ENCODE results near the gene SACM1L. TPM values are rescaled to one million over a fixed set of nuclear protein-coding genes. Genes with fewer than 3 reads are reported as not detected.

The SACM1L gene
- total and polyA plus RNA-seq, 2 of the 13 experiments (the other 11 are each of a cell fraction or from before 2014, with no cell fraction given): 15.1 to 27.8 TPM

DNA sequence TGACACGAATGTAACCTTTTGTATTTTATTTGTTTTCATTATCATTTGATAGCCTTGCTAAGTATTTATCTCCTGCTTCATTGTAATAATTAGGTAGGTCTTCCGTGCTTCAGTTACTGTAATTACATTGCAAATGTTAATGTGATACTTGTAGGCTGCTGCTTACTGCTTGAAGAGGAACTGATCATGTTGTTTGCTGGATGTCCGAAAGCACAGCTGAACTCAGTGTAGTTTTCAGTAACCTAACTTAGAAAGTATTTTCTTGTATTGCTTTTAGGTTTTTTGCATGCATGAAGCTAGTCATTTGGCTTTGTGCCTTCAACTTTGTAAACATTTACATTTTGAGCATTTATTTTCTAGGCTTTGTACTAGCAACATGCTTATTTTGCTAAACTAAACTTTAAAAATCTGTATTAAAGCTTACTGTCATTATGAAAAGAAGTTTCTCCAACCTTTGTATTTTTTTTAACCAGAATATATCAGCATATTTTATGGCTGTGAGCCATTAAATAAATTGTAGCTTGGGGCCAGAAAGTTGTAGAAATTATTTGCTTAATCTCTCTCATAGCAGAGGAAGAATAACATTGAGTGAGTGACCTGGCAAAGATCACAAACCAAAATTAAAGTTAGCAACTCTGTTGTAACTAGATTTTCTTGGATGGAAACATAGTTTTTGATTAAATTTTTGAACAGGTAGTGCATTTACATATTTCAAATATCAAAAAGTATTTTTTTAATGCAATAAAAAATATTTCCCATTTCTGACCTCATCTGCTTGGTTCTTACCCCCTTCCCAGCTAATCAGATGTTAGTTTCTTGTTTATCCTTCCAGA is 30.7 kb downstream of the SACM1L start:
- WGBS (ENCODE audit: low lambda C conversion rate): 96% methylated on average over 3 of the region's 3 CpGs
- no peak overlapping the region for H3K27ac ChIP-seq (ENCODE audit: extremely low read length, insufficient read depth, low read length)
- H2AFZ ChIP-seq (ENCODE audit: low read length): no peak overlapping the region
- no TSS peak for BruUV-seq (replicated peaks)
- CTCF ChIA-PET (ENCODE audit: low intra/inter-chr PET ratio, low total read pairs): no interaction called here
- no peaks in the 10 kb centered on the region for H3K79me2 ChIP-seq (ENCODE audit: insufficient read depth, low read length)
- intact Hi-C loops (cut with micrococcal nuclease; ENCODE audit: unreplicated experiment): no loop called here
- no peaks in the 10 kb centered on the region for H3K4me1 ChIP-seq (ENCODE audit: insufficient read depth, low read length)
- peaks cover 8 to 27% of the 10 kb centered on the region in 2 experiments; a peak in 4 of 5 replicates for H3K36me3 ChIP-seq (replicated peaks in 1 of 2; ENCODE audit: control insufficient read depth in 1 of 2, insufficient read depth in 2 of 2, low read length in 2 of 2)
- FAIRE-seq (no peak), ATAC-seq (no peak), DNase-seq (ENCODE audit: low spot score) (no peak)
- no peaks in the 10 kb centered on the region for H3K9me3 ChIP-seq (ENCODE audit: low read length)
- no peaks in the 10 kb centered on the region for H4K20me1 ChIP-seq (ENCODE audit: insufficient read depth, low read length)
- no peak for TF ChIP-seq ATAD3A (CRISPR knock-in tag; IDR thresholded peaks at IDR 0.05)
- H3K9ac ChIP-seq (ENCODE audit: insufficient read depth, low read depth, low read length): no peak overlapping the region
- in situ Hi-C loops (cut with HindIII; ENCODE audit: extremely low pct_ligation_motif_present, low pct_unique_long_range_greater_than_20kb): no loop called here
- H3K4me3 ChIP-seq (replicated peaks in 1 of 3; ENCODE audit: insufficient read depth in 1 of 3, low read depth in 2 of 3, low read length in 3 of 3): no peak overlapping the region
- POLR2A ChIA-PET: no interaction called here
- no peak overlapping the region for H3K4me2 ChIP-seq (ENCODE audit: low read depth, low read length)
- H3K27me3 ChIP-seq (ENCODE audit: control insufficient read depth in 1 of 2, insufficient read depth in 2 of 2, low read length in 2 of 2): no peaks in the 10 kb centered on the region; a peak in 1 of 5 replicates

- Histone ChIP-seq H3K4me3 (replicated peaks in 1 of 3; ENCODE audit: insufficient read depth in 1 of 3, low read depth in 2 of 3, low read length in 3 of 3) (no peak overlapping the region), H3K27me3 (ENCODE audit: control insufficient read depth in 1 of 2, insufficient read depth in 2 of 2, low read length in 2 of 2) (no peaks in the 10 kb centered on the region), H4K20me1 (ENCODE audit: insufficient read depth, low read length) (no peaks in the 10 kb centered on the region), H3K4me2 (ENCODE audit: low read depth, low read length) (no peak overlapping the region), H3K9me3 (ENCODE audit: low read length) (no peaks in the 10 kb centered on the region), H3K4me1 (ENCODE audit: insufficient read depth, low read length) (no peaks in the 10 kb centered on the region), H3K79me2 (ENCODE audit: insufficient read depth, low read length) (no peaks in the 10 kb centered on the region), H3K27ac (ENCODE audit: extremely low read length, insufficient read depth, low read length) (no peak overlapping the region), H3K36me3 (replicated peaks in 1 of 2; ENCODE audit: control insufficient read depth in 1 of 2, insufficient read depth in 2 of 2, low read length in 2 of 2) (peaks cover 6 to 27% of the 10 kb centered on the region in 2 experiments; a peak in 4 of 5 replicates), H3K9ac (ENCODE audit: insufficient read depth, low read depth, low read length) (no peak overlapping the region), H2AFZ (ENCODE audit: low read length) (no peak overlapping the region)
- ATAC-seq (no peak), DNase-seq (ENCODE audit: low spot score) (no peak), FAIRE-seq (no peak)
- POLR2A ChIA-PET: no interaction called here
- intact Hi-C loops (cut with micrococcal nuclease; ENCODE audit: unreplicated experiment) (no loop called here), in situ Hi-C loops (cut with HindIII; ENCODE audit: extremely low pct_ligation_motif_present, low pct_unique_long_range_greater_than_20kb) (no loop called here)
- WGBS (ENCODE audit: low lambda C conversion rate): 98% methylated on average over 3 of the region's 3 CpGs
- BruUV-seq (replicated peaks): no TSS peak
- CTCF ChIA-PET (ENCODE audit: low intra/inter-chr PET ratio, low total read pairs): no interaction called here
- TF ChIP-seq TSC22D2 (CRISPR knock-in tag; IDR thresholded peaks at IDR 0.05; ENCODE audit: borderline replicate concordance) (no peak), RFX3 (CRISPR knock-in tag; IDR thresholded peaks at IDR 0.05) (no peak), AKAP8 (CRISPR knock-in tag; IDR thresholded peaks at IDR 0.05) (no peak), ZNF484 (CRISPR knock-in tag; IDR thresholded peaks at IDR 0.05; ENCODE audit: borderline replicate concordance, low read depth) (no peak), MYC (CRISPR knock-in tag; IDR thresholded peaks at IDR 0.05; ENCODE audit: borderline replicate concordance) (no peak), ZNF501 (CRISPR knock-in tag; IDR thresholded peaks at IDR 0.05) (no peak), TBP (CRISPR knock-in tag; IDR thresholded peaks at IDR 0.05) (no peak), NCOR1 (IDR thresholded peaks at IDR 0.05; ENCODE audit: borderline replicate concordance, low read length) (no peak), ZNF451 (CRISPR knock-in tag; IDR thresholded peaks at IDR 0.05) (no peak), RXRA (CRISPR knock-in tag; IDR thresholded peaks at IDR 0.05) (no peak), SMAD3 (CRISPR knock-in tag; IDR thresholded peaks at IDR 0.05) (no peak), ERF (CRISPR knock-in tag; IDR thresholded peaks at IDR 0.05) (no peak)
- TF ChIP-seq, protein P1, sequence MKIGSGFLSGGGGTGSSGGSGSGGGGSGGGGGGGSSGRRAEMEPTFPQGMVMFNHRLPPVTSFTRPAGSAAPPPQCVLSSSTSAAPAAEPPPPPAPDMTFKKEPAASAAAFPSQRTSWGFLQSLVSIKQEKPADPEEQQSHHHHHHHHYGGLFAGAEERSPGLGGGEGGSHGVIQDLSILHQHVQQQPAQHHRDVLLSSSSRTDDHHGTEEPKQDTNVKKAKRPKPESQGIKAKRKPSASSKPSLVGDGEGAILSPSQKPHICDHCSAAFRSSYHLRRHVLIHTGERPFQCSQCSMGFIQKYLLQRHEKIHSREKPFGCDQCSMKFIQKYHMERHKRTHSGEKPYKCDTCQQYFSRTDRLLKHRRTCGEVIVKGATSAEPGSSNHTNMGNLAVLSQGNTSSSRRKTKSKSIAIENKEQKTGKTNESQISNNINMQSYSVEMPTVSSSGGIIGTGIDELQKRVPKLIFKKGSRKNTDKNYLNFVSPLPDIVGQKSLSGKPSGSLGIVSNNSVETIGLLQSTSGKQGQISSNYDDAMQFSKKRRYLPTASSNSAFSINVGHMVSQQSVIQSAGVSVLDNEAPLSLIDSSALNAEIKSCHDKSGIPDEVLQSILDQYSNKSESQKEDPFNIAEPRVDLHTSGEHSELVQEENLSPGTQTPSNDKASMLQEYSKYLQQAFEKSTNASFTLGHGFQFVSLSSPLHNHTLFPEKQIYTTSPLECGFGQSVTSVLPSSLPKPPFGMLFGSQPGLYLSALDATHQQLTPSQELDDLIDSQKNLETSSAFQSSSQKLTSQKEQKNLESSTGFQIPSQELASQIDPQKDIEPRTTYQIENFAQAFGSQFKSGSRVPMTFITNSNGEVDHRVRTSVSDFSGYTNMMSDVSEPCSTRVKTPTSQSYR (CRISPR knock-in tag; IDR thresholded peaks at IDR 0.05; ENCODE audit: borderline replicate concordance): no peak
- TF ChIP-seq, protein P2, sequence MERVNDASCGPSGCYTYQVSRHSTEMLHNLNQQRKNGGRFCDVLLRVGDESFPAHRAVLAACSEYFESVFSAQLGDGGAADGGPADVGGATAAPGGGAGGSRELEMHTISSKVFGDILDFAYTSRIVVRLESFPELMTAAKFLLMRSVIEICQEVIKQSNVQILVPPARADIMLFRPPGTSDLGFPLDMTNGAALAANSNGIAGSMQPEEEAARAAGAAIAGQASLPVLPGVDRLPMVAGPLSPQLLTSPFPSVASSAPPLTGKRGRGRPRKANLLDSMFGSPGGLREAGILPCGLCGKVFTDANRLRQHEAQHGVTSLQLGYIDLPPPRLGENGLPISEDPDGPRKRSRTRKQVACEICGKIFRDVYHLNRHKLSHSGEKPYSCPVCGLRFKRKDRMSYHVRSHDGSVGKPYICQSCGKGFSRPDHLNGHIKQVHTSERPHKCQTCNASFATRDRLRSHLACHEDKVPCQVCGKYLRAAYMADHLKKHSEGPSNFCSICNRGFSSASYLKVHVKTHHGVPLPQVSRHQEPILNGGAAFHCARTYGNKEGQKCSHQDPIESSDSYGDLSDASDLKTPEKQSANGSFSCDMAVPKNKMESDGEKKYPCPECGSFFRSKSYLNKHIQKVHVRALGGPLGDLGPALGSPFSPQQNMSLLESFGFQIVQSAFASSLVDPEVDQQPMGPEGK (CRISPR knock-in tag; IDR thresholded peaks at IDR 0.05): no peak
Observed at GRCh38 chr3:45724911-45725310, 35.7 kb downstream of the SACM1L start.
